ENCODE data around the gene NMNAT3.

NMNAT3 gene

DNA sequence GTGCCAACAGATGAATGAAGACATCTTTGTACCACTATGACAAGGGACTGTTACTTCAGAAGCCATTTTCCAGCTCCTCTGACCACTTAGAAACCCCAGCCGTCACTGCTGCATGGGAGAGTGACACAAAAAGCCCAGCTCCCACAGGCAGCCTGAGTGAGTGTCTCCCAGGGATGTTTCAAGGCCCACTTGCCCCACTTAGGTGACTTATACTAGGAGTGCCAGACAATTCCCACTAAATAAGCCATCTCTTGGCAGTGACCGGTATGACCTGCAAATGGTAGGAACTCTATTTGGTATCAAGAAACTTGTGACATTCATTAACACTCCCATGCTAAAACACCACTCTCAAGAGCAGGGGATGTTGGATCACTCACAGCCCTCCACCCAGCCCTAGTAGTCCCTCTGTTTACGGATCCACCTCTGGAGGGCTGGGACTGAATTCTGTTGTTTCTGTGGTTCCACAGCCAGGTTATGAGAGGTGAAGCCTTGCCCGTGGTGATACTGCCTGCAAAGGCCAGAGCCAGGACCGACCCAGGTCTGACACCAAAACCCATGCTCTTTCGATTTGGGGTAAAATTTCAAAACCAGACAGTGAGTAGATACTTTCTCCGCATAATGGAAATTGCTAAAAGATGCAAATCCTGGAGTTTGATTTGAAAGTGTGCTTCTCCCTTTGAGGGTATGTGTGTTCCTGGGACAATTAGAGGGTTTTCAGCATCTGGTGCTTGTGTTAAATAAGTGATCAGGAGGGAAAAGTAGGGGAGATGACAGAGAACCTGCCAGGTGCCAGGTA lies 152.7 kb downstream of the NMNAT3 start:
- TF ChIP-seq, protein P1, sequence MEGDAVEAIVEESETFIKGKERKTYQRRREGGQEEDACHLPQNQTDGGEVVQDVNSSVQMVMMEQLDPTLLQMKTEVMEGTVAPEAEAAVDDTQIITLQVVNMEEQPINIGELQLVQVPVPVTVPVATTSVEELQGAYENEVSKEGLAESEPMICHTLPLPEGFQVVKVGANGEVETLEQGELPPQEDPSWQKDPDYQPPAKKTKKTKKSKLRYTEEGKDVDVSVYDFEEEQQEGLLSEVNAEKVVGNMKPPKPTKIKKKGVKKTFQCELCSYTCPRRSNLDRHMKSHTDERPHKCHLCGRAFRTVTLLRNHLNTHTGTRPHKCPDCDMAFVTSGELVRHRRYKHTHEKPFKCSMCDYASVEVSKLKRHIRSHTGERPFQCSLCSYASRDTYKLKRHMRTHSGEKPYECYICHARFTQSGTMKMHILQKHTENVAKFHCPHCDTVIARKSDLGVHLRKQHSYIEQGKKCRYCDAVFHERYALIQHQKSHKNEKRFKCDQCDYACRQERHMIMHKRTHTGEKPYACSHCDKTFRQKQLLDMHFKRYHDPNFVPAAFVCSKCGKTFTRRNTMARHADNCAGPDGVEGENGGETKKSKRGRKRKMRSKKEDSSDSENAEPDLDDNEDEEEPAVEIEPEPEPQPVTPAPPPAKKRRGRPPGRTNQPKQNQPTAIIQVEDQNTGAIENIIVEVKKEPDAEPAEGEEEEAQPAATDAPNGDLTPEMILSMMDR (IDR thresholded peaks at IDR 0.05; ENCODE audit: insufficient read depth, missing control alignments), result no peak
- no peak for DNase-seq (ENCODE audit: insufficient read length, low spot score)
- FAIRE-seq, result no peak

DNA sequence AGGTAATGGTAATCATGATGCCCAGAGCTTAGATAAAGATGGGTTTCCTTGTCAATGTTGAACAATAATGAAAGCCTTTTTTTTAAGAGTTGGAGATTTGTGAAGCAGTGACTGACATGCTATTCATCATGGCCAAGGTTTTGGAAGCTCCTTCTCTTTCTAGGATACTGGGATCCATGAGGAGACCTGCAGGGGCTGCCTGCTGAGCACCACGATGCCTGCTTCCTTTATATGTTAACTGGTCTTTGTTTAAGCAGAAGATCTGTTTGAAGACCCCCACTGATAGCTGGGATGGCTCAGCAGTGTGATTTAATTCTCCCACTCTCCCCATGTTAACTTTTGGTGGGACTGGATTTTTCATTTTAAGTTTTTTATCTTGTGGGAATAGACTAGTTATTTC lies 154.1 kb downstream of the NMNAT3 start:
- FAIRE-seq, result no peak
- TF ChIP-seq, protein P1 (IDR thresholded peaks at IDR 0.05; ENCODE audit: insufficient read depth, missing control alignments), result no peak

DNA sequence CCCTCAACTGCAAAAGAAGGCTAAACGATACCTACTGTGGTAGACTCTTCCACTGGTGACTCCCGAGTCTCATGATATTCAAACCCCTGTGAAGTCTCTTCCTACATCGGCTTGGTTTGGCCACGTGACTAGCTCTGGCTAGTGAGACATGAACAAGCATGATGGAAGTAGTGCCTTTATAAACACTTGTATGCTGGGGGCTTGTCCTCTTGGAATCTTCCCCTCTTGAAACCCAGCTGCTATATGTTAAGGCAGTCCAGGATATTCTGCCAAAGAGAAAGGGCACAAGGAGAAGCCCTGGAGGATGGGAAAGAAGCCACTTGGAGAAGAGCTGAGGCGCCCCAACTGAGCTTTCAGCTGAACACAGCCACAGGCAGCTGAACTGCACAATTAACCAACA lies 154.6 kb downstream of the NMNAT3 start:
- FAIRE-seq, result no peak
- no peak for DNase-seq (ENCODE audit: insufficient read length, low spot score)
- TF ChIP-seq, protein P1 (IDR thresholded peaks at IDR 0.05; ENCODE audit: insufficient read depth, missing control alignments), result no peak

More for the DNA sequence above, 154.1 kb downstream of the NMNAT3 start:
- no peak for DNase-seq (ENCODE audit: insufficient read length, low spot score)

DNA sequence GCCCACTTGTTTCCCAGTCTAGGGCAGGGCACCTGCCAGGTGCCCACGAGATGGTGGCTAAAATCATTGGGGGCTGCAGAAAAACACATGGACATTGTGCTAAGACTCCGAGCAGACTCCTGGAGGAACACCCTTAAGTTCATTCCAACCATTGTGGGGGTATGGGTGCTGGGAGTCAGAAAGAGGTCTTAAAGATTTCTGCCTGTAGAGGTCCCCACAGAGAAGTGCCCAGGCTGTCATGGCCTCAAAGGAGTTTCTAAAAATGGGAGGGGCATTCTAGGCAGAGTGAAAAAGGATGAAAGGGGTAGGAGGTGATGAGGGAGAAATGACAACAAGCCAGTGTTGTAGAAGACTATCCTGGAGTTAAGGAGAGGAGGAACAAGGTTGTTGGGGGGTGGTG lies 155.4 kb downstream of the NMNAT3 start:
- no peak for FAIRE-seq
- TF ChIP-seq, protein P1 (IDR thresholded peaks at IDR 0.05; ENCODE audit: insufficient read depth, missing control alignments), result no peak
- no peak for DNase-seq (ENCODE audit: insufficient read length, low spot score)

DNA sequence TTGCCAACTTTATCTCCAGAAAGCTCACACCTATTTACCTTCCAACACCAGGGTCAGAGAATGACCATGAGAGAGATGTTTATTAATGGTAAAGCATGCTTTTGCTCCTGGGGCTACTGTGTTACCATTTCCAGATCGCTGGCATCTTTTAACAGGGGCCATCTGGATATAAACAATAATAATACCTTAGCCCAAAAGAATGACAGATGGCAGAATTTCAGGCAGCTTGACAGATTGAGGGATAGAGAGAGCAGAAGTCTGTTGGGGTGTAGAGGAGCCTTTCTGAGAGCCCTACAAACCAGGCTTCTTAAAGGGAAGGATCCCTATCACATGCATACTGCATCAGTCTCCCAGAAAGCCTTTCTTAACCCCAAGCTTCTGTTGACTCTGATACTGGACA lies 156.0 kb downstream of the NMNAT3 start:
- TF ChIP-seq, protein P1 (IDR thresholded peaks at IDR 0.05; ENCODE audit: insufficient read depth, missing control alignments), result no peak
- DNase-seq (ENCODE audit: insufficient read length, low spot score), result no peak
- no peak for FAIRE-seq

DNA sequence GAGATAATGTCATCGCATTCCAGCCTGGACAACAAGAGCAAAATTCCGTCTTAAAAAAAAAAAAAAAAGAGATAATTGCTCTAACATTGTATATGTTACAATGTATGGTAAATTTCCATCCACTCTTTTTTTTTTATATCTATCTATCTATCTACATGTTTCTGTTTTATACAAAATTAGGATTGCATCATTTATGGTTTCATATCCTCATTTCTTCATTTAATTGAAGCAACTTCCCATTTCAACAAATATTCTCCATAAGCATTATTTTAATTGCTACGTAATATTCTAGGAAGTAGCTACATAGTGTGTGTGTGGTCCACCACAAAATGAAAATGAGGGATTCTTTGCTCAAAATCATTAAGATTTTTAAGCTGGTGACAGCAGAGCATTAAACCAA lies 156.6 kb downstream of the NMNAT3 start:
- TF ChIP-seq, protein P1 (IDR thresholded peaks at IDR 0.05; ENCODE audit: insufficient read depth, missing control alignments), result no peak
- FAIRE-seq (no peak), DNase-seq (ENCODE audit: insufficient read length, low spot score) (no peak)

DNA sequence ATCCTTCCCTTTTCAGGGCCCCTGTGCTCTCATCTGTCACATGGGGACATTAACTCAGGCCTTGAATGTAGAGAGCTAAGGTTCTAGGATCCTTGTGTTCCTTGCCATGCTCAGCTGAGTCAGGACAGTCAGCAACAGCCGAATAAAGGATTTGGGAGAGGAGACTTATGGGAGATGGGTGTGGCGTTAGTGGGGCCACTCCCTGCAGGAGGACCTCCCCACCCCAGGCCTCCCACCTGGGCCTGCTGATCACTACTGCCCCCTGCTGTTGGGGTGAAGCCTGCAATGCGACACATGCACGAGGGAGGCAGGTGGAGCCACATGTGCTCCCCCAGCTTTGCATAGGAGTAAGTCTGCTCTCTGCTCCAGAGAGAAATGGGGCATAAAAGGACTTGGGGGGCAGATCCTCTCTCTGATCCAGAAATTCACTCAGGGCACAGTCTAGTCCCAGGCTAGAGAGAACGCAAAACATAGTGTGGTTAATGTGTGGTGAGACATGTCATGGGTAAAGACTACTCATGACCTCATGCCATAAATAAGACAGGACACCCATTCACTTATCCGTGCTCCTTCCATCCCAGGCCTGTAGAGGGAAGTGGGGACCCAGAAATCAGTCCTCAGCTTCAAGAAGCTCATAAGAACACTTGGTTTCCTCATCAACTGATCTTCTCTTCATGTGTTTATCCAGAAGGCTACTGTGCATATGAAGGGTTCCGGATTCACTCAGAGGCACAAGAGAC lies 157.6 kb downstream of the NMNAT3 start:
- TF ChIP-seq, protein P1 (IDR thresholded peaks at IDR 0.05; ENCODE audit: insufficient read depth, missing control alignments), result no peak
- DNase-seq (ENCODE audit: insufficient read length, low spot score) (no peak), FAIRE-seq (no peak)

Data from D721Med (cell line).